Activated CD8-positive, alpha-beta memory T cell treated with anti-CD3 and anti-CD28 coated beads, Interleukin-2, amount 50 U/mL, for 4 hours (primary cell): ENCODE data around the gene EMC10.

Experiments
- DNase-seq: peaks from one replicate; pipeline ENCODE4 v3.0.0-alpha.2; 2020

The EMC10 gene

DNA sequence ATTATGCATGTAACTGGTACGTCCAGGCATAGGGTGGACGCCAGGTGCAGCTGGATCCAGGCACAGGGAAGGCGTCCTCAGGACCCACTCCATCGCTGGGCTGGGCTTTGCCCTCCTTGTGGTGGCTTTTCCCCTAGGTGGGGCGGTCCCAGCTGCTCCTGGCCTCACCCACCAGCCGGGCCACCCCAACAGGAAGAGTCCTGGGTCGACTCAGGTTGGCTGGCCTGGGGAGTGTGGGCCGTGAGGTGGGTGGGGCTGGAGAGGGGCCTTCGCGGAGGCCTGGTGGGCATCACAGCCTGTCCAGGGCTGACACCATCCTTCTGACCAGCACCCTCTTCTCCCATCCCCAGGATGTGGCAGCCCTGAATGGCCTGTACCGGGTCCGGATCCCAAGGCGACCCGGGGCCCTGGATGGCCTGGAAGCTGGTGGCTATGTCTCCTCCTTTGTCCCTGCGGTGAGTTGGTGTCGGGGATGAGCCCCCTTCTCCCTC lies 3.5 kb downstream of the EMC10 start:
- no peak for DNase-seq

DNA sequence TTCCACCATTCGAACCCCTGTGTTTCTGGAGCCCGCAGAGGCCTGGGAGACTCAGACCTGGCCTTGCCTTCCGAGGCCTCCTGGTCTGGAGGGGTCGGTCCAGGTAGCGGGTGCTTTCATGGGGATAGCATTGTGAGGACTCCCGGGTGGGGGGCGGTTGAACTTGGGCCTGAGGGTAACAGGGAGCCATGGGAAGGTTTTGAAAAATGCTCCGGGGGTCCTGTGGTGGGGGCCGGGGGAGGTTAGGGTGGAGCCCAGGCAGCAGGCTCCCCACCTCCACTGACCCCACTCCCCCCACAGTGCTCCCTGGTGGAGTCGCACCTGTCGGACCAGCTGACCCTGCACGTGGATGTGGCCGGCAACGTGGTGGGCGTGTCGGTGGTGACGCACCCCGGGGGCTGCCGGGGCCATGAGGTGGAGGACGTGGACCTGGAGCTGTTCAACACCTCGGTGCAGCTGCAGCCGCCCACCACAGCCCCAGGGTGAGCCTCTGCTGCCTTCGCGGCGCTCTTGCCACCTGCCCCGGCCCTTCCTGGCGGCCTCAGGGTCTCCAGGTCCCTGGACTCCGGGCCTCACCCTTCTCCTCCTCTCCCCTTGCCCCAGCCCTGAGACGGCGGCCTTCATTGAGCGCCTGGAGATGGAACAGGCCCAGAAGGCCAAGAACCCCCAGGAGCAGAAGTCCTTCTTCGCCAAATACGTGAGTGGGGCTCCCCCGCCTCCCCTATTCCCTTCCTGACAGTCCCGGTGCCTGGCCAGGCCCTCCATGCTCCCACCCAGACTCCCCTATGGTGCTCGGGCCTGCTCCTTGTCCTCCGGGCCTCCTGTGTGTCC lies 4.2 kb downstream of the EMC10 start:
- no peak for DNase-seq

DNA sequence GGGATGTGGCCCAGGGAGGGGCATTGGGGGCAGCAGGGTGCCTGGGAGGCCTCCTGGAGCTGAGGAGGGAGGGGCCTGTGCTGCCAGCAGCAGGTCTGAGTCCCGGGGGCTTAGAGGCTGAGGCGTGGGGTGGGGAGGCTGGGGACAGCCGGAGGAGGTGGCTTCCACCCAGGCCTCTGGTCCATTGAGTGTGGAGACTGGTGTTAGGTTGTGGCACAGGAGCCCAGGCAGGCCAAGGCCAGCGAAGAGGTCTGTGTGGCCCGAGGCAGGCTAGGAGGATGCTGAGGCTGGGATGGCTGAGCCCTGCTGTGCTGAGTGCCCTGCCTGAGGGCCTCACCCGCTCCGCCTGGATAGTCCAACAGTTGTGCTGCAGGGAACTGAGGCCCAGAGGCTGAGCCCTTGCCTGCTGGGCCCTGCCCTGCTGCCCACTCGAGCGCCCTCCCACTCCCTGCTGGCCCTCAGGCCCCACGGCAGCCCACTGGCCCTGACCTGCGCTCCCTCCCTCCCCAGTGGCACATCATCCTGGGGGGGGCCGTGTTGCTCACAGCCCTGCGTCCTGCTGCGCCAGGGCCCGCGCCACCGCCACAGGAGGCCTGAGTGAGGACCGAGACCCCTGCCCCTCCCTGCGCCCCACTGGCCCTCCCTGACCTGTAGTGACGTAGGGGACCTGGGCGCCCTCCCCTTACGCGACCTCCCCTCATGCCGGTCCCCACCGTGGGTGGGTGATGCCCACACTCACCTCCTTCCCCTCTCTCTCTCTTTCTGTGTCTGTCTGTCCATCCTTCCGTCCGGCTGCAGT lies 5.2 kb downstream of the EMC10 start:
- no peak for DNase-seq

DNA sequence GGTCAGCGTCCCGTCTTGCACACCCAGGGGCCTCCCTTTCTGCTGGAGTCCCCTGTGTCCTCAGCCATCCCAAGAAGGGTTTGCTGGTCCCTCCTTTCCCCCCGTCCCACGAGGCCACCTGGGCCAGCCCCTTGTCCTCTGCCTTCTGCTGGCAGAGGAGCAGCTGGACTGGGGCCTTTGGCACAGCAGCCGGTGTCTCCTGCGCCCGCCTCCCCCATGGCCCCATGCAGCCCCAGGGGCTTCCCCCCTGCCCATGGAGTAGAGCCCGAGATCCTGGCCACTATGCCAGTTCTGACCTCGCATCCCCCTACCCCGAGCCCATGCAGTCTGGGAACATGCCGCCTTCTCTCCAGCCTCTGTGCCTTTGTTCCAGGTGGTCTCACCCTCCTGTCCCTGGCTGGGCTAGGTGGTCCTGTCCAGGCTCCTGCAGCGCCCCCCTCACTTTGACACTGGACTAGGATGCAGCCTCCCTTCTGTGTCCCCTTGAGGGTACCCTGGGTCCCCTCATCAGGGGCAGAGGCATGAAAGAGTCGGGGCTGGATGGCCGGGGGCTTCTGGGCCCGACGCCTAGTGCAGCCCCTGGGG lies 6.1 kb downstream of the EMC10 start:
- DNase-seq: no peak

DNA sequence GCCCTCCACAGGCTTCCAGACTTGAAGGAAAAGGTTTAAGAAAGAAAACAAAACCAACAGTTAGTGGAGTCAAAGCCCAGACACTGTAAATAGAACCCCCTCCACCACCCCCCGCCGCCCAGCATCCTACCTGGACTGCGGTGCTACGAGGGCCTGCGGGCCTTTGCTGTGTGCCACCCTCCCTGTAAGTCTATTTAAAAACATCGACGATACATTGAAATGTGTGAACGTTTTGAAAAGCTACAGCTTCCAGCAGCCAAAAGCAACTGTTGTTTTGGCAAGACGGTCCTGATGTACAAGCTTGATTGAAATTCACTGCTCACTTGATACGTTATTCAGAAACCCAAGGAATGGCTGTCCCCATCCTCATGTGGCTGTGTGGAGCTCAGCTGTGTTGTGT lies 6.6 kb downstream of the EMC10 start:
- no peak for DNase-seq

DNA sequence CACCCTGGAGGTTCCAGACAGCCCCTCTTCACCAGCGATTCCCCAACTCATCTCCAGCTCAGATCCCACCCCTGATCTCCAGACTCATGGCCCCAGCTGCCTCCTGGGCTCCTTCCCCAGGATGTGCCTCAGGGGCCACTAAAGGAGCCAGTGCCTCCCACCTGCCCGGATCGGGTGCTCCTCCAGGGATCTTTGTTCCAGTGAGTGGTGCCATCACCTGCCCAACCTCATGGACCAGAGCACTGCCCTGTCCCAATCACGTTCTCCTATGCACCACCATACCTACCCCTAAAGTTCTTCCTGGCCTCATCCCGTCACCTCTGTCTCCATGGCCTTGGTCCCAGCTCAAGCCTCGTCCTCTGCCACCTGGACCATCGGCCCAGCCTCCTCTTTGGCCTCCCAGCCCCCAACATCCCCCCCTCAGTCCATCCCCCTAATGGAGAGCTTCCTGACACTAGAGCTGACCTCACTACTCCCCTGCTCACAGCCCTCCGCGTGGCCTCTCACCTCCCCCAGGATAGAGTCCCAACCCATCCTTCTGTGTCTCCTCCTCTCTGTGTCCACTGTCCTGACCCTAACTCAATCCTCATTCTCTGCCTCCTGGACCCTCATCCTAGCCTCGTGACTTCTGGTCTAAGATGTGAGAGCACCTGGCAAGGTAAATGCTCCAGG lies 9.1 kb downstream of the EMC10 start:
- DNase-seq: no peak

DNA sequence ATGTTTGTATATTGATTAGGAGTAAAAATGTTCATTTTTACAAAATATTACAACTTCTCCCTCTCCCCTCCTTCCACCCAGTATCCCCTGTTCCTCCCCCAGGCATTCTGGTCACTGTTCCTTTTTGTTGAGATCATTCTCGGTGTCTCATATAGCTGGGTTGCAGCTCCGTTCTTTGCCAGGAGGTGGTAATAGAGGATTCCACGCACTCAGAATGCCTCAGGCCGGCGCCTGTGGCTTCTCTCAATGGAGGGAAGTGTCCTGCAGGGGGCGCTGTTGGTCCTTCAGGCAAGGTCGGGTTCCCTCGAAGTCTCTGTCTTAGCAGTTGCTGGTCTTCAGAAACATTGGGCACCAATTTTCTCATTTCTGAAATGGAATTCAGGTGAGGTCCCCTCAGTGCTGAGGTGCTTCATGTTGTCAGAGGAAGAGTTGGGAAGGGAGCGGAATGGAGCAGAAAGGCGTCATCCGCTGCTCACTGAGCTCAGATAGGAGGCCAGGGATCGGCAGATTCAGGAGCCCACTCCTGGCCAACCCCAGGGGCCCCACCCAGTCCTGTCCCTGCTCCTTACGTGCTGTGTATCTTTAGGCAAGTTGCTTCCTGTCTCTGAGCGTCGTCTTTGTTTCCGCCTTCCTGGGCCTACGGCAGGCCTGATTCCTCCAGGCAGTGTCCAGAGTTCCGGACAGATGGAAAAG lies 10.7 kb downstream of the EMC10 start:
- DNase-seq: no peak

DNA sequence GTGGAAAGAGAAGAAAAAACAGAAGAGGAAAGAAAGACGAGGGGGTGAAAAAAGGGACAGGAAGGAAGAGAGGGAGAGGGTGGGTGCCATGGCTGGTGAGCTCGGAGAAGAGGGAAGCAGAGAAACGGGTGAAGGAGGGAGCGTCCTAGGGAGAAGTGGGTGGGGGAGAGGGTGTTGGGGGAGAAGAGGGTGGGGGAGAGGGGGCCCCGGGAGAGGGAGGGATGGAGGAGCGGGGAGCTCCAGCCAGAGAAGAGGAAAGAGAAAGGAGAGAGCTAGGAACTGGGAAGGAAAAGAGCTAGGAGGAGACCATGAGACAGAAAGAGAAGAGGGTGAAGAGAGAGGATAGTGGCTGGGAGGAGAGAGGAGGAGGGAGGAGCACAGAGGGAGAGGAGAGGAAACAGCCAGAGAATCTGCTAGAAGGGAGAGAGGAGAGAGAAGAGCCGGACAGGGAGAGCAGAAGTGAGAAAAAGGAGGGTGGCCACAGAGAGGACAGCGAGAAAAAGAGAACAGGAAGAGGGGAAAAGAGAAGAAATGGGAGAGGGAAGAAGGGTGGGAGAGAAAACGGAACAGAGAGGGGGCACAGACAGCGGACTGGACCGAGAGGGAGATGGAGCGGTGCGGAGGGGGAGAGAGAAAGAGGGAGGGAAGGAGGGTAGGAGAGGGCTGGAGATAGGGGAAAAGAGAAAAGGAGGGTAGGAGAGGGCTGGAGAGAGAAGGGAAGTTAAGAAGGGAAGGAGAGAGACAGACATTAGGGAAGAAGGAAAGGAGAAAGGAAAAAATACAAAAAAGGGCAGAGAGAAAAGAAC lies 12.3 kb downstream of the EMC10 start:
- no peak for DNase-seq

DNA sequence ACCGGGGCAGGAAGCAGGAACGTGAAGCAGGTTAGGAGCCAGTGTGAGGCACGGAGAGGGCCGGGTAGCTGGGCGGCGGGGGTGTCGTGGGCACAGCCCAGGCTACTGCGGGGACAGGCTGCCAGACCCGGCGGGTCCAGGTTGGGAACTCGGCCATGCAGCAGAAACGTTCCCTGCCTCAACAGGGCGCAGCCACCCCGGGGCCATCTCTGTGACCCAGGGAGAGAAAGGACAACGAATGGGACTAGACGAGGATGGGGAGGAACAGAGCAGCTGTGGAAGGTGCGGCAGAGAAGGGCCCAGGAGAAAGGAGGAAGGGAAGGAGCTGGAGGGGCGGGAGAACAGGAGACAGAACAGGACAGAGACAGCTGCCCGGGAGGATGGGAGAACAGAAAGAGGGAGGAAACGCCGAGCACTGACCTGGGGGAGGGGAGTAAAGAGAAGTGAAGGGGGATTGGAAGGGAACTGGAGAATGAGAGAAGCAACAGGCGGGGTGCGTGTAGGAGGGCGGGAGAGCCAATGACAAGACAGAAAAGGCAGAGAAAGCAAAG lies 13.2 kb downstream of the EMC10 start:
- DNase-seq: no peak

DNA sequence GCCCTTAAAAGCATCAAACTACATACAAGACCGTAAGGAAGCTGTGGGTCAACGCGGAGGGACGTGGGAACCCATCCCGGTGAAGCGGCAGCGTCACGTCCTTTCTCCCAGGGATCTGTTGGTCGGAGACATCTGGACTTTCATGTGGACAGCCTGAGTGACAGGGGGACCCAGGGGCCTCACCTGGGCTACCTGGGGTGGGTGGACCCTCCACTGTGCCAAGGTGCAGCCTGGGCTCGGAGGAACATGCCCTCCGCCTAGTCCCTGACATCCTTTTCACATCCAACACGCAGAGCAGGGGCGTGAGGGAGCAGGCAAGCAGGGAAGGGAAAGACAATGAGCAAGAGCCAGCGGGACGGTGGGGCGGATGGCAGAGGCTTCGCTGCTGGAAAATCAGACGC lies 14.1 kb downstream of the EMC10 start:
- no peak for DNase-seq

DNA sequence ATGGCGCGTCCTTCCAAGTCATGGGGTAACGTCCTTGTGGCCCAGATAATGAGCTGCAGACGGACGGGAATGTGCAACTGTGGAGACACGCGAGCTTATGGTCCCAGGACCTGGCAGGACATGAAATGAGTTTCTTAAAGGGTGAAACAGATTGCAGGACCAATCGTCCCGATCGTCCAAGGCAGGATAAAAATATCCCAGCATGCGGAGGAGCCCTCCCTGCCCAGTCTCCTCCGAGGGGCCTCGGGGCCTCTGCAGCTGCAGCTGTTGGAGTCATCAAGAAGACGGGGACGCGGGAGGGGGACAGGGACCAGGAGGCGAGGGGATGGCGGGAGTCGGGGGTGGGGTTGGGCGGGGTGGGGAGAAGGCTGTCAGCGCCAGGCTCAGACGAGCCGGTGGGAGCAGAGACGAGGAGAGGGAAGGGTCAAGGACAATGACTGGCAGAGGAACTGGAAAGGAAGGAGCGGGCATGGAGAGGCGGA lies 14.7 kb downstream of the EMC10 start:
- no peak for DNase-seq

DNA sequence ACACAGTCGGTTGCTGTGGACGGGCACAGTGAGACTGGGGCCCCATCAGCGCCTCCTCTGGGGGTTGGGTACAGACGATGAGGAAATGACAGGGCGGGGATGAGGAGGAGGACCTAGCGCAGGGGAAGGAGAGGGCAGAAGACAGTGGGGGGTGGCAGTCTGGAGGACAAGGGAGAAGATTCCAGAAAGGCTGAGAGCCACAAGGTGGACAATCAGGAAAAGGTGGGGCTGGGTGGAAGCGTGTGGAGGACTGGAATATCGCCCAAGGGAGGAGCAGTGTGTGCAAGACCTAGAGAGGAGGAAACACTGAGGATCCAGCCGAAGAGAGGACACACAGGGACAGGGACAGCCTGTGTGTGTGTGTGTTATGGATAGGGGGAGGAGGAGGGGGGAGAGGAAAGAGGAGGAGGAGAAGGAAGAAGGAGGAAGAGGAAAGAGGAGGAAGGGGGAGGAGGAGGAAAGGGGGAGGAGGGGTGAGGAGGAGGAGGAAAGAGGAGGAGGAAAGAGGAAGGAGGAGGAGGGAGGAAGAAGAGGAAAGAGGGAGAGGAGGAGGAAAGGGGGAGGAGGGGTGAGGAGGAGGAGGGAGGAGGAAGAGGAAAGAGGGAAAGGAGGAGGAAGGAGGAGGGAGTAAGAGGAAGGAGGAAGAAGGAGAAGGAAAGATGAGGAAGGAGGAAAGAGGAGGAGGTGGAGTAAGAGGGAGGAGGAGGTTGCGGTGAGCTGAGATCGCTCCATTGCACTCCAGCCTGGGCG lies 16.2 kb downstream of the EMC10 start:
- no peak for DNase-seq

DNA sequence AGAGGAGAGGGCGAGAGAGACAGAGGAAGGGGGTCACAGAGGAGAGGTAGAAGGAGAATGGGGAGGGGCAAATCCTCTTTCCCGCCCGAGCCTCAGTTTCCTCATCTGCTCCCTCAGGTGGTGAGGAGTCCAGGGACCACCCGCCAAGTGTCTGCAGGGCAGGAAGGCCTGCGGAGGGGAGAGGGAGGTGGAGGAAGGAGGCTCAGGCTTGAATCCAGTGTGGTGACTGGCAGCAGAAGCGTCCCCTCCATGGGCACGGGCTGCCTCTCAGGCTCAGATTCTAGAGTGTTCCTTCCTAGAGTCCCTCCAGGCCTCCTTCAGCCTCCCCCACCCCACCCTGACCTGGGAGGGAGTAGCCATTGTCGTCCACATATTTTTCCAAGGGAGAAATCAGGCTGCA lies 16.9 kb downstream of the EMC10 start:
- DNase-seq: no peak

DNA sequence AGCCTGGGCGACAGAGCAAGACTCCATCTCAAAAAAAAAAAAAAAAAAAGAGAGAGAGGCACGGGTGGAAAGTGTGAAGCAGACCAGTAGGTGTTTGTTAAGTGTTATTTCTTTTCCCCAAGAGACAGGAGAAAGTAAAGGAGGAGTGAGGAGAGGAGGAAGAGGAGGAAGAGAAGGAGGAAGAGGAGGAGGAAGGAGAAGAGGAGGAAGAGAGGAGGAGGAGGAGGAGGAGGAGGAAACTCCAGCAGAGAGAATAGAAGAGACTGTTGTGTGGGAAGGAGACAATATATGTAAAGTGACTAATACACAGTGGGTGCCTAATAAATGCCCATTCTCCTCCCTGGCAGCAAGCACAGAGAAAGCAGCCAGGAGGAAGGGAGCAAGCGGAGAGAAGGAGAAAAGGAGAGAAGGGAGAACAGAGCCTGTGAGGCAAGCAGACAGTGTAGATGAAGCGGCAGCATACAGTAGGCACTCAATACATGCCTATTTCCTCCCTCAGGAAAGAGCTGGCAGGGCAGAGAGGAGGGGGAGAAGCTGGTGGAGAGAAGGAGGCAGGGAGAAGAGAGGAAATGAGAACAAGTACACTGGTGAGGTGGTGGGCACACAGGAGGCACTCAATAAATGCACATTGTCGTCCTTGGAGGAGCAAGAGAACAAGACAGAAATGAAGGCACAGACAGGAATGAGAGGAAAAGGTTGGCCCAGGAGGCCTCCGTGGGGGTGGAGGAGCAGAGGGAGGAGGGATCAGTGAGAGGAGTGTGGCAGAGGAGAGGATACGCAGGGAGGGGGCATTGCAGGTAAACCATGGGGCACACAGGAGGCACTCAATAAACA lies 18.1 kb downstream of the EMC10 start:
- no peak for DNase-seq

DNA sequence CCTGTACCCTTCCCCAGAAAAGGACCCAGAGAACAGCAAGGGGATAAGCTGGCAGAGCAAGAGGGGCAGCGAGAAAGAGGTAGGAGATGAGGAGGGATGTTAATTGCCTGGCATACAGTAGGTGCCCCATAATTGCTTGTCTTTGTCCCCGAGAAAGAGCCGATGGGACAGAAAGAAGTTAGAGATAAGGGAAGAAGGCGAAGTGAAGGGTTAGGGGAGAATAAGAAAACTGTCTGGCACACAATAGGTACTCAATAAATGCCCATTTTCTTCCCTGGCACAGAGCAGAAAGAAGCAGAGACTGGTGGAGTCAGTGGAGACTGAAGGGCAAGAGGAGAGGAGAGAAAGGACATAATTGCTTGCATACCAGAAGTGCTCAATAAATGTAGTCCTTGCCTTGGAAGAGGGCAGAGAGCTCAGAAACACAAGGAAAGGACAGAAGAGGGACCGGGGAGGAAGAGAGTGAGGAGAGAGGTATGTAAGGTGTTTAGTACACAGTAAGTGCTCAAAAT lies 18.8 kb downstream of the EMC10 start:
- DNase-seq: no peak

DNA sequence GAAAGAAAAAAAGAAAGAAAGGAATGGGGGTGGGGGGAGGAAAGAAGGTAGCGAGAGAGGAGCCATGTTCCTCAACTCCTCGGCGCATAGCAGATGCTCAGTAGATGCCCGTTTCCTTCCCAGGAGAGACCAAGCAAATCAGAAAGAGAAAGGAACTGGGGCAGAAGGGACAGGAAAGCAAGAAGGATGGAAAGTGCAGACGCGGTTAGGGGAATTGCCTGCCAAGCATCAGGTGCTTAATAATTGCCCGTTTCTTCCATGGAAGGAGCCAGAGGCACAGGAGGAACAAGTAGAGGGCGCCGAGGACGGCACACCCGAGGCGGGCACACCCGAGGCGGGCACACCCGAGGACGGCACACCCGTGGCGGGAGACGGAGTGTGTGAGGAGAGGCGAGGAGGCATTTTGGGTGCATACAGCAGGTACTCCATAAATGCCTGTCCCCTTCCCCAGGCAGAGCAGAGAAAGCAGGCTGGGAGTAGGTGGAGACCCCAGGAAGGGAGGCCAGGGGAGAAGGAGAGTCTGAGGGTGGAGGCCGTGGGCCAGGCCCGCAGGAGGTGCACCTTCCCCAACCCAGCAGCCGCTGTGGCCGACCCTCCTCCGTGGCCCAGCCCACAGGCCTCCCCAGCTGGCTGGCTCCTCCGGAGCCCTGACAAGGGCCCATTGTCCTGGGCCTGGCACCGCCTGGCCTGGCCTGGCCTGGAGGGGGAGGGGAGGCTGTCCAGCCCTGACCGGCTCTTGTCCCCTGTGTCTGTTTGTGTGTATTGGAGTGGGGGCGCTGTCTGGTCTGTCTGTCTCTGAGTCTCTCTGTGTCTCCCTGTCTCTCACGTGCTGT lies 20.1 kb downstream of the EMC10 start:
- DNase-seq: no peak

DNA sequence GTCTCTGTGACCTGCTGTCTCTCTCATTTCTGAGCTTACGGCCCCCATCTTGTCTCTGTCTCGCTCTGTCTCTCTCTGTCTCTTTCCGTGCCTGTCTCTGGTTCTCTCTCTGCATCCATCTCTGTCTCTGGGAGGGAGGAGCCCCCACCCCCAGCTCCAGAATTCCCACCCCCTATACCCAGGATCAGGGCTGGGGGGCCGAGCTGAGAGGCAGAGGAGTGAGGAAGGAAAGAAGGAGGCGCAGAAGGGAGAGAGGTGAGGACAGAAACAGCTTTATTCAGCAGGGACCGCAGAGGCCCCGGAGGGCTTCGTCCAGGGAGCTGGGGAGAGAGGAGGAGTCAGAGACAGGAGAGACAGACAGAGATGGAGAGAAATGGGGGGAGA lies 20.7 kb downstream of the EMC10 start:
- DNase-seq: no peak
